Suppressor macrophage treated with lipopolysaccharide for 1 hour (primary cell): ENCODE results near the gene HTRA3.
A peak's percentile ranks its signal among the peaks of the same experiment; 100 is the strongest.

Experiments used
- DNase-seq, 3 donors: peaks; one replicate each; pipeline ENCODE4 v3.0.0-alpha.2; 2020 to 2022

Gene HTRA3

DNA sequence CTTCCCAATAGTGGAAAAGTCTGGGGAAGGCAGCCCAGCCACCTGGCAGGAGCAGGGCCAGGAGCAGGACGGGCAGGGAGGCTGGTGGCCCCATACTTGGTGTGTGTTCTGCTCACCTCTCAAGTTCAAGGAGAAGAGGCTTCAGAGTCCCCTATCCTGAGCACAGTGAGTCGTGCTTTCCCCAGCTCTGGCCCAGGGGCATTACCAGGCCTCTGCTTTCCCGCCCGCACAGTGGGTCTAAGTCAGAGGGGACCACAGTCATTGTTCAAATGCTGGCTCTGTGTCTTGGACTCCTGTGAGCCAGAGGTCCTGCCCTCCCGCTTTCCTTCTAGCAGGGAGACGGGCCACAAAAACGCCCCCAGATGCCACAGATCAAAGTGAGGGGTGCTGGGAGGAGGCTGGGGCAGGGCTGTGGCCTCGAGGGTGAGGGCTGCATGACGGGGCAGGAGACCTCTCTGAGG is 27.6 kb downstream of the HTRA3 start:
- DNase-seq, result no peak

GRCh38 chr4:8297691-8298485 is 28.3 kb downstream of the HTRA3 start:
- DNase-seq, result no peak

GRCh38 chr4:8300832-8301231 is 31.3 kb downstream of the HTRA3 start:
- no peak for DNase-seq

GRCh38 chr4:8301851-8302730 is 32.5 kb downstream of the HTRA3 start:
- DNase-seq, result peak; percentile 23 to 35 (median 25)

- DNase-seq, result no peak
Measured at GRCh38 chr4:8303081-8303480, 33.5 kb downstream of the HTRA3 start.

DNA sequence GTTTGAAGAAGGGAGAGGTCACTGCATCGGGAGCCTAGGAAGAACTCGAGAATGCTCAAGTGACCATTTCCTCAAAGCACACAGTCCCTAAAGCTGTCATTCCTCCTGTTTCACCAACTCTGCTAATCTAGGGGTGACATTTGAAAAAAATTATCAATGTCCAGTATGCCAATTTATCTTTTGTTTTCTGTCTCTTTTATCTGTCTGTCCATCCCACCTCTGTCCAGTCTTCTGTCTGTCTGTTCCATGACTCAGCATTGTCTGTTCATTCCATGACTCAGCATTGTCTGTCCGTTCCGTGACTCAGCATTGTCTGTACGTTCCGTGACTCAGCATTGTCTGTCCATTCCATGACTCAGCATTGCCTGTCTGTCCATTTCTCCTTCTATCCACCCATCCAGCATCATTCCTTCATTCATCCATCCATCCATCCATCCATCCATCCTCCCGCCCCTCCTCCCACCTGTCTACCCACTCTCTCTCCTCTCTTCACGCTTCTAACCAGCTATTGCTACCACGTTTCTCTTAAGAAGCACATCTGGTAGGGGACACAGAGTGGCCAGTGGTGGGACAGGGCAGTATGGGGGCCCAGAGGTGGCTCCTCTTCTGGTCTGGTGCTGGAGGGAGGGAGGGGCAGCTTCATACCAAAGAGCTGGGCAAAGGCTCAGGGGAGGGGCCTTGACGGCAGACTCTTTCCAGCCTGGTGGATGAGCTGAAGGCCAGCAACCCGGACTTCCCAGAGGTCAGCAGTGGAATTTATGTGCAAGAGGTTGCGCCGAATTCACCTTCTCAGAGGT is 34.1 kb downstream of the HTRA3 start:
- DNase-seq, result peak; percentile 66 to 86 (median 82)

DNA sequence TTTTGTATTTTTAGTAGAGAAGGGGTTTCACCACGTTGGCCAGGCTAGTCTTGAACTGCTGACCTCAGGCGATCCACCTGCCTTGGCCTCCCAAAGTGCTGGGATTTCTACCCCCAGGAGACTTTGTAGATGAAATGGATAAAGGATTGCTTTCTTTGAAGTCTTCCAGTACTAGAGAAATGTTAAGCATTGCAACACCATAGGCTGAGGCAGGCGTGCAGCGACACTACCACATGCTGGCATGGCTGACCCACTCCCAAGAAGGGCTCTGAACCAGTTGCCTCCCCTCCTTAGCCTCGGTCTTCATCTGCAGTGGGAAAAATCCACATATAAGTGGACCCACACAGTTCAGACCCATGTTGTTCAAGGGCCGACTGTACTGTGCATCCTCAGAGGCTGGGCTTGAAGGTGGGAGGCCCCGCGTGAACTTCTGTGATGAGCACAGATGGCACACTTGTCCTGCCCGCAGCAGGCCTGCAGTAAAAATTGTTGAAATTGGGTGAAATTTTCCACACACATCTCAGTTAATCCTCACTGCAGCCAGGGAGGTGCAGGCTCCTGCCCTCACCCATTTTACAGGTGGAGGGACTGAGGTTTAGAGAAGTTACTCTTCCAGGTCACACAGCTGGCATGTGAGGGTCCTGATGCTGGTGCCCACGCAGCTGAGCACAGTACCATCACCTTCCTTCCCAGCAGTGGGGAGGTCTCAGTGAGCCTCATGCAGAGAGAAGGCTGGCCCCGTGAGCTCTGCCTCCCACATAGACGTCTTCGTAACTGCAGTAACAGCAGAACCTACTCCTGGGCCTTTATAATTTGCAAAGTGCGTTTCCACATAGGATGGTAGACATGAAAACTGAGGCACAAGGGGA is 35.5 kb downstream of the HTRA3 start:
- DNase-seq, result no peak

DNA sequence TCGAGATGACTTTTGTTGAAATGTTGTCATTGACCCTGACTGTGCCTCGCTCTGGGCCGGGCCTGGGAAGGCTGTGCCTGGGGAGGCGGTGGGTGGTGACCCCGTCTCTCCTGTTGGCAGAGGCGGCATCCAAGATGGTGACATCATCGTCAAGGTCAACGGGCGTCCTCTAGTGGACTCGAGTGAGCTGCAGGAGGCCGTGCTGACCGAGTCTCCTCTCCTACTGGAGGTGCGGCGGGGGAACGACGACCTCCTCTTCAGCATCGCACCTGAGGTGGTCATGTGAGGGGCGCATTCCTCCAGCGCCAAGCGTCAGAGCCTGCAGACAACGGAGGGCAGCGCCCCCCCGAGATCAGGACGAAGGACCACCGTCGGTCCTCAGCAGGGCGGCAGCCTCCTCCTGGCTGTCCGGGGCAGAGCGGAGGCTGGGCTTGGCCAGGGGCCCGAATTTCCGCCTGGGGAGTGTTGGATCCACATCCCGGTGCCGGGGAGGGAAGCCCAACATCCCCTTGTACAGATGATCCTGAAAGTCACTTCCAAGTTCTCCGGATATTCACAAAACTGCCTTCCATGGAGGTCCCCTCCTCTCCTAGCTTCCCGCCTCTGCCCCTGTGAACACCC is 36.4 kb downstream of the HTRA3 start:
- no peak for DNase-seq

GRCh38 chr4:8306511-8307021 is 37.0 kb downstream of the HTRA3 start:
- DNase-seq, result no peak

- no peak for DNase-seq
Measured at GRCh38 chr4:8307121-8307520, 37.6 kb downstream of the HTRA3 start.

DNA sequence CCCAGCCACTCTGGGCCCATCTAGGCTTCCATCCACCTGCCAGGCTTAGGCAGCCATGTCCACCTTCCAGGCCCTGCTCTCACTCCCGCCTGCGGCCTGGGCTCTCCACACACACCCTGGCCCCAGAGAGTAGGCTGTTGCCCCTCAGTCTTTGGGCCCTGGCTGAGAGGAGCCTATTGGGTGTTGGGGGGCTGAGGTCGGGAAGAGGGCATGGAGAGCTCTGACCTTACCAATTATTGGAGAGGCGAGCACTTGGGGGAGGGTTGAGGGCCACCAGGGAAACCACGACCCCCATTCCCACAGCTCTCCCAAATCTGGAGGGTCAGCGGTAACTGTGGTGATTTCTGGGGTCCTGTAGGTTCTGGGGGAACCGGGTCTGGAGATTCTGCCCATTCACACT is 38.2 kb downstream of the HTRA3 start:
- DNase-seq, result no peak

DNA sequence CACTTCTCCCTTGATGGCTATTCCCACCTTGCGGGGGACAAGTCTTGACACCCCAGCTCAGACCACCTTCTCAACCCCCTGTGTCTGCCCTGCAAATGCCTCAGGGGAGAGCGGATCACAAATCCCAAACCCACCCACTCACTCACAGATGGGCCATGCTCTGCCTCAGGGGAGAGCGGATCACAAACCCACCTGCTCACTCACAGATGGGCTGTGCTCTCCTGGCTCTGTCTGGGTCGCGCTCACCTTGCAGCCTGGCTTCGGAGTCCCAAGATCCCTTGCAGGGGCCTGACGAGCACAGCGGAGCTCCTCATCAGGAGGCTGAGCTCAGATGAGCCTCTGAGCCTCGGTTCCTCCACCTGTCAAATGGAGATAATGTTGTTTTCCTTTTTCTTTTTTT is 38.6 kb downstream of the HTRA3 start:
- DNase-seq, result no peak

GRCh38 chr4:8308856-8309771 is 39.6 kb downstream of the HTRA3 start:
- DNase-seq, result no peak

DNA sequence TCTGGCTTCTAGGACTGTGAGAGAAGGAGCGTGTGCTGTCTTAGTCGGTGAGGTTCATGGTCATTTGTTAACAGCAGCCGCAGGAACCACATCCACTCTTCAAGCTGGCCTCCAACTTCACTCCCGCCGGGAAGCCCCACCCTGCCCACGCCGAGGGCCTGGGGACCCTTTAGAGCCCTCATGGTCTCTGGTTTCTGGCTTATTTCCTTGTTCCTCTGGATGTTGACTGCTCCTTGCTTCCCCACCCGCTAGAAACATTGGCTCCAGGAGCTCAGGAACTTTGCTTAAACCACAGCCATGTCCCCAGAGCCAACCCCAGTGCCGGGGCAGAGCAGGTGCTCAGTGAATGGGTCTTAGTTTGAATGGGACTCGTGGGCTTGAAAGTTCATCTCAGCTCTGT is 40.8 kb downstream of the HTRA3 start:
- no peak for DNase-seq

DNA sequence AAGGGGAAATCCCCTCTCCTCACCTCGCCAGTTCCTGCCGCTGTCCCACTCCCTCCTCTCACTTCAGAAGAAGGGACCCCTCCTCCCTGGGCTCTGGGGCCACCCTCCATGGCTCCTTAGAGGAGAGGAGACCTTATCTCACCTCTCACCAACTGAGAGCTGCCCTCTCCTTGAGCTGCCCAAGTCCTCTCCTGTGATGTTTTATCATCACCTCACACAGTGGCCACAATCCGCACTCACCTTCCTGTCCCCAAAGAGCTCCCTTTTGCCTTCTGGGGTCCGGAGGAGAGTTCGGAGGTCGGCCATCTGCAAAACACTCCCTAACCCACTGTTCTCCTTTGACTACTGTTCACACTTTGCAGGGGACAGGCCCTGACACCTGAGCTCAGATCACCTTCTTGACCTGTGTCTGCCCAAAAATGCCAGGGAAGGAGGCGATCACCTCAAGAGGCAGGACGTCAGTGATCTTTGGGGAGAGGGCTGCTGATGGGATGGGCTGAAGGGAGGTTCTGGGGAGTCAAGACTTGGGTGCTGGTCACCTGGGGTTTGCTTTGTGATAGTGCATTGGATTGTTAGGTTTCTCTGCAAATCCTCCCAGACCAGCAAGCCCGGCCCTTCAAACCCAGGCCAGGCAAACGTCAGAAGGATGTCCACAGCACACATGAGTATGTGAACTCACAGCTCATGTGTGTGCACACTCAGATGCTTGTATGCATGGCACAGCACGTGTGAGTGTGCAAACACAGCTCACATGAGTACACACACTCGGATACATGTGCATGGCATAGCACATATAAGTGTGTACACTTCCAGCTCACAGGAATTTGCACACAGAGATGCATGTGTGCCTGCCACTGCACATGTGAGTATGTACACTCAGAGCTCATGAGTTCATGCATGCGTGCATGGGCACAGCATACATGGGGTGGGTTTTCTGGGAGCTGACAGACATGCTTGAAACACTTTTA is 41.8 kb downstream of the HTRA3 start:
- DNase-seq, result no peak

GRCh38 chr4:8312069-8312445 is 42.5 kb downstream of the HTRA3 start:
- no peak for DNase-seq

- peak in 1 of 3 donors; percentile 14 for DNase-seq
Measured at GRCh38 chr4:8312976-8313375, 43.4 kb downstream of the HTRA3 start.

DNA sequence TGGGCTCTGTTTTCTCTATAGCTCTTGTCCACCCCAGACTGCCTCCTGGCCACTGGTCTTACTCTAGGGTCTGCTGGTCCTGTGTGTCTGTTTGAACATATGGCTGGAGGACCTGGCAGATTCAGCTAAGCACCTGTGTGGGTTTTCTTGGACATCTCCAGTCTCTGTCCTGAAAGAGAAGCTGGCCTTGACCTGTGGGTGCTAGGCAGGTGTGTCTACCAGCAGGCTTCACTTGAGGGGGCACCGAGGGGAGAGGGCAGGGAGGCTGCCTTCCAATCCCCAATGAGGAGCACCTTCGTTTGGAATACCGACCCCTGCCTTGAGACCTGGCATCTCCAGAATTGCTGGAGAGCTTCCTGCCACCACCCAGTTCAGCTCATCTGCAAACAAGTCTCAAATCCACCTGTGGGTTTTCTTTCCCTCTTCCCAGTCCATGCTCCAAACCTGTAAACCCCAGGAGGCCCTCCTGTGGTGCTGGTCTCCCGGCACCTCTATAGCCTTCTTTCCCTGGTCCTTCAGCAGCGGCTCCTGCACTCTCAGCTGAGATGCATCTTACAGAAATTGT is 45.2 kb downstream of the HTRA3 start:
- no peak for DNase-seq
